HFF-Myc (cell line): ENCODE measurements around the gene MME.
A peak's percentile ranks its signal among the peaks of the same experiment; 100 is the strongest.

ENCODE experiments used
- DNase-seq: peaks from one replicate; pipeline ENCODE4 v3.0.0-alpha.2; 2011; ENCODE audit warnings: low read depth; ENCODE audit errors: extremely low read depth
- H3K4me3 ChIP-seq: replicated peaks from 2 replicates; pipeline ENCODE4 v1.5.1; 2011; ENCODE audit warnings: low read depth, mild to moderate bottlenecking, control low read depth, low read length
- TF ChIP-seq, protein P1 (sequence below): IDR thresholded peaks from 2 replicates; pipeline ENCODE4 v1.5.1; 2012; ENCODE audit warnings: mild to moderate bottlenecking, low read depth, low read length, control low read depth; ENCODE audit errors: missing control alignments

MME gene

DNA sequence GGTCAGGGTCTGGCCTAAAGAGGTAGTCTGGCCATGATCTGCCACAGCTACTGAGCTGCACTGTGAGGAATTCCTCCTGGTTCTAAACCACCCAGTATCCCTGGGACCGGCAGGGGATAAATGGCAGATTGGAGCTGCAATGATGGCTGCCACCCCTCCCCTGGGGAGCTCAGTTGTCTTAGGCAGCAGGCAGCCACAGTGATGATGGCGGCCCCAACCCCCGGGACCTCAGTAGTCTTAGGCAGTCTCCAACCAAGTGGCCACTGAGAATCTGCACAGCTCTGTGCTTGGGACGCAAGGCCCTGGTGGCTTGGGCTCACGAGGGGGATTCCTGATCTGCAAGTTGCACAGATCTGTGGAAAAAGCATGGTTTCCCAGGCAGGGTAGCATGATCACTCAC lies 145.3 kb downstream of the MME start:
- DNase-seq = no peak
- no peak overlapping the region for H3K4me3 ChIP-seq
- TF ChIP-seq, protein P1, sequence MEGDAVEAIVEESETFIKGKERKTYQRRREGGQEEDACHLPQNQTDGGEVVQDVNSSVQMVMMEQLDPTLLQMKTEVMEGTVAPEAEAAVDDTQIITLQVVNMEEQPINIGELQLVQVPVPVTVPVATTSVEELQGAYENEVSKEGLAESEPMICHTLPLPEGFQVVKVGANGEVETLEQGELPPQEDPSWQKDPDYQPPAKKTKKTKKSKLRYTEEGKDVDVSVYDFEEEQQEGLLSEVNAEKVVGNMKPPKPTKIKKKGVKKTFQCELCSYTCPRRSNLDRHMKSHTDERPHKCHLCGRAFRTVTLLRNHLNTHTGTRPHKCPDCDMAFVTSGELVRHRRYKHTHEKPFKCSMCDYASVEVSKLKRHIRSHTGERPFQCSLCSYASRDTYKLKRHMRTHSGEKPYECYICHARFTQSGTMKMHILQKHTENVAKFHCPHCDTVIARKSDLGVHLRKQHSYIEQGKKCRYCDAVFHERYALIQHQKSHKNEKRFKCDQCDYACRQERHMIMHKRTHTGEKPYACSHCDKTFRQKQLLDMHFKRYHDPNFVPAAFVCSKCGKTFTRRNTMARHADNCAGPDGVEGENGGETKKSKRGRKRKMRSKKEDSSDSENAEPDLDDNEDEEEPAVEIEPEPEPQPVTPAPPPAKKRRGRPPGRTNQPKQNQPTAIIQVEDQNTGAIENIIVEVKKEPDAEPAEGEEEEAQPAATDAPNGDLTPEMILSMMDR = no peak

DNA sequence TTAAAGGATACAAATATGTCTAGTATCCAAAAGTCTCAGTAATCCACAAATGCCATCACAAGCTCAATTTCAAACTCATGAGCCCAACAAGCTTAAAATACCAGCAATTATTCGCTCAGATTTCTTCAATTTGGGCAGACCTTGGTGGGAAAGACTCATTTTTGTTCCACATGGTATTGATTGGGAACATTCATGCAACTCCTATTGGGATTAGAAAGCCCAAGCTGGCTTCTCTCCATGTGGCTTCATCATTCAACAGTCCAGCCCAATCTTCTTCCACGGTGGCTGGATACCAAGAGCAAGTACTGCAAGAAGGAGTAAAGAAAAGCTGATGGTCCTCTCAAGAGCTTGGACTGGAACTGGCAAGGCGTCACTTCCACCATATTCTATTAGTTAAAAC lies 147.0 kb downstream of the MME start:
- H3K4me3 ChIP-seq = no peak overlapping the region
- no peak for DNase-seq
- TF ChIP-seq, protein P1 = no peak

DNA sequence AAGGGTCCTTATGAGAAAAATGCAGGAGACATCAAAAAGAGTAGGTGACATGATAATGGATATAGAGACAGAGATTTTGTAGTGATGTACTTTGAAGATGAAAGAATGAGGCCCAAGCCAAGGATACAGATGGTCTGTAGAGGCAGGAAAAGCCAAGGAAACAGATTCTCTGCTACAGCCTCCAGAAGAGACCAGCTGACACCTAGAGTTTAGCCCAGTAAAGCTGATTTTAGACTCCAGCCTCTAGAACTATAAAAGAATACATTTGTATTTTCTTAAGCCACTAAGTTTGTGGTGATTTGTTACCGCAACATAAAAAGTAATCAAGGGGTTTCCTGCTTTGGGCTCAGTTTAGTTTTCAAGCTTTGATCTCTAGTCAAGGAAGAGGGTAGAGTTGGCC lies 148.6 kb downstream of the MME start:
- TF ChIP-seq, protein P1 = no peak
- DNase-seq = no peak
- H3K4me3 ChIP-seq = no peak overlapping the region

DNA sequence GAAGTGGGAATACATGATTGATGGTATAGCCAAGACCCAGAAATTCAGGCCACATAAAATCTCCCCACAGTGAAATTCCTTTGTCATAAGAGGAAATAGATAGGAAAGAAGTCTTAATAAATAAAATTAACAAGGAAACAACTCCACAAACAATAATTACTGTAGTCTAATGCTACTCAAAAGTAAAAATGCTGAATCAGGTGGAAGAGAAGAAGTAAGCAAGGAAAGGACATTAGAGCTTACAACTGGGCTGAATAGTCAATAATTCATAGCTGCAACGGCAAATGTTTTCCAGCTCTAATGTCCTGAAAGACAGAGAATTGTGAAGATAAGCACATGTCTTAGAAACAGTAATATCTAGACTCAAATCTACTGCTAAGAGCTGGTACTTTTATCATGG lies 149.0 kb downstream of the MME start:
- TF ChIP-seq, protein P1 = no peak

DNA sequence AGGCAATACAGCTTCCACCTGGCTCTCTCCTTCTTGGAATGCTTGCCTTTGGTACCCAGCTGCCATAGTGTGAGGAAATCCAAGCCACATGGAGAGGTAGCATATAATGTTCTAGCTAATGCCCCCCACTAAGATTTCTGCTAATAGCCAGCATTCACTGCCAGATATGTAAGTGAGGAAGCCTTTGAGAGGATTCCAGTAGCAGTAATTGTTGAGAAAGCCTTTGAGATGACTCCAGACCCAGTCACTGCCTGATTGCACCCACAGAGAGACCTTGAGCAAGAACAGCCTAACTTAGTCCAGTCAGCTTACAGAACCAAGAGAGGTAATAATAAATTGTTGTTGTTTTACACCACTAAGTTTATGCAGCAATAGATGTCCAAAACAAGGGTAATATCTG lies 150.3 kb downstream of the MME start:
- TF ChIP-seq, protein P1 = no peak
- H3K4me3 ChIP-seq = no peak overlapping the region
- DNase-seq = no peak

More for the DNA sequence above, 149.0 kb downstream of the MME start:
- DNase-seq = no peak
- H3K4me3 ChIP-seq = no peak overlapping the region

DNA sequence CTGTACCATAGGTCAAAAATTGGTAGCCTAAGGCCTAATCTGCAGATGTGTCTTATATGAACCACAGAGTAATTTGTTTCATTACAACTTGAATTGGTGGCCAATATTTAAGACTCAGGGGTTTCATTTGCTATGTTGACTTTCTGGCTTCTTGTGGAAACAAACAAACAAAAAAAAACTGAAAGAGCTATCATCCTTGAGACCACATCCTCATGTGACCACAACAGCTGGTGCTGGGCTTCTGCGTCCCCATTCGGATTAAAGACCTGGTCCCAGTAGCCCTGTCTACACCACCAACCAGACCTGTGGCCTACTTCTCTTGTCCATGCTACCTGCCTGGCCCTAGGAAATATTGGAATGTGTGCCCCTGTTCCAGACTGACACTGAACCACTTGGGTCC lies 151.7 kb downstream of the MME start:
- no peak overlapping the region for H3K4me3 ChIP-seq
- no peak for DNase-seq
- TF ChIP-seq, protein P1 = no peak

DNA sequence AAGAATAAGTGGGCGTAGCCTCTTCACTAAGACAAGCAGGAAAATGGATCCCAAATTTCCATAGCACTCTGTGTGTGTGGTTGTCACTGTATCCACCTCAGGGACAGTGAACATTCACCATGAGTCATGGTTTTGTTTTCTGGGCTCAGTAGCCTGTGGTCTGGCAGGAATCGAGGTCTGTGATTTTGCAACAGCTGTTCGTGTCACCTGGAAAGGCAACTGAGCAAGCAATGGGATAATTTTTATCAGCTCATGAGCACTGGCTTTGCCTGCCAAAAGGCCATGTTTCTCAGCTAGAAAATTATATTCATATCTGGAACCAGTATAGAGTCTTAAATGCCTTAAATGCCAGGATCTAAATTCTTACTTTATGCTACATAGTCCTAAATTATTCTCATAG lies 152.5 kb downstream of the MME start:
- no peak overlapping the region for H3K4me3 ChIP-seq
- TF ChIP-seq, protein P1 = no peak
- DNase-seq = peak; percentile 73
